ENCODE results near the gene SFT2D1. TPM values are rescaled to one million over a fixed set of nuclear protein-coding genes. Genes with fewer than 3 reads are reported as not detected.

SFT2D1 gene
- total RNA-seq, 1 donor from 2014 or later = 52.8 TPM

DNA sequence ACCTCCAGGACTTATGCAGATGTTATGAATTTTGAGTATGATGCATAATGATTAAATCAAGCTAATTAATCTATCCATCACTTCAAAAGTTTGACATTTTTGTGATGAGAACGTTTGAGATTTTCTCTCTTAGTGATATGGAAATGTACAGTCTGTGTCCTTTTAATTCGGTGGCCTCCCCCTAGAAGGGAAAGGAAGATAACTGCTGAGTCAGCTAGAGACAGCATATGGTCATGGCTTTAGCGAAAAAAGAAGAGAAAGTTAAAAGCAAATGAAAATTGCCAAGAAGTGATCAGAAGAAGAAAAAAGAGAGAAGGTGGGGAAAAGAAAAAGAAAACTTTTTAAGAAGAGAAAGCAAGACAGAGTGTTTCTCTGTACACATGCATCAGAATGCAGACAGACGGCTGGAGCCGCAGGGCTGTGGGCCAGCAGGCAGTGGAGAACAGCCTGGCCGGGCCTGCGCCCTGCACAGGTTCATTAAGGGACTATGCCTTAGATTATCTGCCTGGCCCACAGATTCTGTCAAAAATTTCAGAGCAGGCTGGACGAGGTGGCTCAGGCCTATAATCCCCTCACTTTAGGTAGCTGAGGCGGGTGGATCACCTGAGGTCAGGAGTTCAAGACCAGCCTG is 41.9 kb downstream of the SFT2D1 start:
- DNase-seq (no peak), ATAC-seq (no peak)
- H3K27ac ChIP-seq = no peak overlapping the region
- no peaks in the 10 kb centered on the region for H3K9me3 ChIP-seq
- H3K4me3 ChIP-seq = no peak overlapping the region
- H3K4me1 ChIP-seq = no peaks in the 10 kb centered on the region
- intact Hi-C loops (cut with DNase I) = no loop called here
- no peak for TF ChIP-seq CTCF (IDR thresholded peaks at IDR 0.05)
- peaks cover 36% of the 10 kb centered on the region for H3K27me3 ChIP-seq (ENCODE audit: low read depth)
- H3K36me3 ChIP-seq = no peaks in the 10 kb centered on the region

DNA sequence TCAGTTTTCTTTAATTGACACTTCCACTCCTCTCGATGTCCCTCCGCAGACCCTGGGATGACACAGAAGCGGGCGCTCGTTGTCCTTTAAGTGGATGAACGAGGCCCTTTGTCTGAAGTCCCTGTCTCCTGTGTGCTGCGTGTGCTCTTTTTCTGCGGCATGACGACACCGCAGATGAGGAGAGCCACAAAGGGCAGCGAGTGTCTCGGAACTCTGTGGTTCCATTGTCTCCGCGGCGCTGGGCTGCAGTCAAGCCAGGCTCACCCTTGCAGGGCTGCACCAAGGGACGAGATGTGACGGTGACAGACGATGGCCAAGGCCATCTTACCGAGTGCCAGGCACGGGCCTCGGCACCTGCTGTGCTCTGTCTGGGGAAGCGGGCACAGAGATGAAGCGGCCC is 44.7 kb downstream of the SFT2D1 start:
- Histone ChIP-seq H3K4me1 (no peaks in the 10 kb centered on the region), H3K27ac (no peak overlapping the region), H3K9me3 (no peaks in the 10 kb centered on the region), H3K4me3 (no peak overlapping the region), H3K36me3 (no peaks in the 10 kb centered on the region), H3K27me3 (ENCODE audit: low read depth) (peaks cover 37% of the 10 kb centered on the region)
- intact Hi-C loops (cut with DNase I) = no loop called here
- no peak for ATAC-seq
- no peak for TF ChIP-seq CTCF (IDR thresholded peaks at IDR 0.05)
- no peak for DNase-seq

DNA sequence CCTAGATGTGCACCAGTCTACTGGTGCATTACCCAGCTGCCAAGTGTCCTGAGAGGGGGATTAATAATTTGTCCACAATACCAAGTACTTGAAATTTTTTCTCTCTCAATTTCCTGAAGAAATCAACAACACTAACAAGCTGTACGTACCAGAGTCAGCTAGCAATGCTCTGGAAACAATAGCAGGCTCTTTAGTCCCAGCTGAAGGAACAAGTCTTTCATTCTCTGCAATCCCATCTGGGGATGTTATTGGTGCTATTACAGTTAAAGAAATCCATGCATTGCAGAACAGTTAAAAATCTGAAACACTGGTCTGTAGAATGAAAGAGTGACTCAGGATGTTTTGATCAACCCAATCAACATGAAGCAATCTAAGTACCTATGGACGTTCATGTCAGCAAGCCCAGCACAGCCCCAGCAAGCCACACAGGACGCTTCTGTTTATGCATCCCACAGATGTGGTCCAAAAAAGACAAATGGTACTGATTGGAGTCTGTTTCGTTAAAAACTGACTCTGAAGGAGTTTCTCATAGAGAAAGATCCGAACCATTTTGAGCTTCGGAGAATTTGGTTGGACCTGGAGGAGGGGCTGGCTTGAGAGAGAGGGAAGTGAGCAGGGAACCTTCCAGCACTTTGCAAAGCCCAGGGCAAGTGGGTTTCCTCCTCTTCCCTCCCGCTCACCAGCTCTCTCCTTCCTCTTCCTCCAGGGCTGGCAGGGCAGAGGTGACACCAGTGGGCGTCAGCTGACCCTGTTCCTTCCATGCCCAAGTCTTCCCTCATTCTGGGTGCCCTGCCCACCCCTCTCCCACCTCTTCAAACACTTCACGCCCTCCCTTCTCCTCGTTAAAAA is 46.1 kb downstream of the SFT2D1 start:
- Histone ChIP-seq H3K9me3 (no peaks in the 10 kb centered on the region), H3K36me3 (no peaks in the 10 kb centered on the region), H3K27me3 (ENCODE audit: low read depth) (peaks cover 30% of the 10 kb centered on the region), H3K27ac (no peak overlapping the region), H3K4me3 (no peak overlapping the region), H3K4me1 (no peaks in the 10 kb centered on the region)
- DNase-seq (no peak), ATAC-seq (no peak)
- intact Hi-C loops (cut with DNase I) = no loop called here
- TF ChIP-seq CTCF (IDR thresholded peaks at IDR 0.05) = no peak

GRCh38 chr6:166293731-166294584 is 48.4 kb downstream of the SFT2D1 start:
- Histone ChIP-seq H3K27ac (no peak overlapping the region), H3K36me3 (no peaks in the 10 kb centered on the region), H3K4me3 (no peak overlapping the region), H3K27me3 (ENCODE audit: low read depth) (peaks cover 27% of the 10 kb centered on the region), H3K9me3 (no peaks in the 10 kb centered on the region), H3K4me1 (no peaks in the 10 kb centered on the region)
- no peak for TF ChIP-seq CTCF (IDR thresholded peaks at IDR 0.05)
- intact Hi-C loops (cut with DNase I) = no loop called here
- DNase-seq = no peak
- ATAC-seq = no peak

GRCh38 chr6:166289207-166290060 is 52.9 kb downstream of the SFT2D1 start:
- Histone ChIP-seq H3K27me3 (ENCODE audit: low read depth) (peaks cover 9% of the 10 kb centered on the region), H3K36me3 (no peaks in the 10 kb centered on the region), H3K4me3 (no peak overlapping the region), H3K27ac (no peak overlapping the region), H3K4me1 (no peaks in the 10 kb centered on the region), H3K9me3 (no peaks in the 10 kb centered on the region)
- TF ChIP-seq CTCF (IDR thresholded peaks at IDR 0.05) = no peak
- ATAC-seq (no peak), DNase-seq (no peak)
- intact Hi-C loops (cut with DNase I) = no loop called here
